Esophagus squamous epithelium (tissue), 5 donors: ENCODE measurements around the gene TRANK1. TPM values are rescaled to one million over a fixed set of nuclear protein-coding genes. Genes with fewer than 3 reads are reported as not detected.
"Not testable (repeated sequence)": the region's sequence is repeated elsewhere in the genome, so short reads cannot be mapped to it uniquely, and the experiment has no call there.

ENCODE experiments used
- DNase-seq: peaks from one replicate; lab custom pipeline; 2025; lab: John Stamatoyannopoulos, UW
- H3K27ac ChIP-seq, 4 donors: fragments of 200-600 bp; sonication (generic); one replicate each; pipeline ENCODE4 v1.5.1; 2016 to 2019; ENCODE audit warnings: mild to moderate bottlenecking in 1 of 4
- H3K27me3 ChIP-seq, 4 donors: fragments of 200-600 bp; sonication (generic); 1 replicate in 3 of 4; 2 replicates in 1 of 4; pipeline versions ENCODE4 v1.5.1 to v1.6.0; 2017 to 2021; ENCODE audit warnings: antibody characterized with exemption in 1 of 4
- H3K36me3 ChIP-seq, 3 donors: fragments of 200-600 bp; sonication (generic); one replicate each; pipeline ENCODE4 v1.5.1; 2016 to 2019
- H3K4me1 ChIP-seq, 3 donors: fragments of 200-600 bp; sonication (generic); one replicate each; pipeline ENCODE4 v1.5.1; 2017 to 2019
- H3K4me3 ChIP-seq, 4 donors: fragments of 200-600 bp; sonication (generic); 1 replicate in 3 of 4; 2 replicates in 1 of 4; pipeline ENCODE4 v1.5.1; 2016 to 2019; ENCODE audit warnings: mild to moderate bottlenecking in 2 of 4, moderate library complexity in 1 of 4
- H3K9me3 ChIP-seq, 3 donors: fragments of 200-600 bp; sonication (generic); one replicate each; pipeline ENCODE4 v1.5.1; 2016 to 2019
- POLR2A ChIP-seq, 4 donors: fragments of 450-650 bp; IDR thresholded peaks; one replicate each; pipeline ENCODE4 v1.6.1; 2017; ENCODE audit warnings: antibody characterized with exemption in 4 of 4, mild to moderate bottlenecking in 4 of 4, moderate library complexity in 3 of 4
- WGBS, 2 donors: methylation state at CpG; one replicate each; pipeline ENCODE4 v1.1.5; 2018; 5-methylcytosine and 5-hydroxymethylcytosine counted together
- intact Hi-C: fragments of 100-400 bp; cut with DNase I; formaldehyde crosslinking; loops from one replicate; pipeline ENCODE4 v1.15.0; 2022
- total RNA-seq, 4 donors: library from RNA; depleted of rRNA; stranded (reverse); fragments of >200 nt; gene quantifications; one replicate each; pipeline ENCODE4 v1.1.0, GENCODE V29; 2016
- TF ChIP-seq, protein P1 (sequence below), 6 experiments: fragments of 450-650 bp in 4 of 6; fragments of 200-600 bp in 2 of 6; sonication (generic) in 2 of 6; IDR thresholded peaks; one replicate each; pipeline ENCODE4 v1.5.1; 2016 to 2019; ENCODE audit warnings: antibody characterized with exemption in 6 of 6, mild to moderate bottlenecking in 4 of 6, moderate library complexity in 4 of 6
- donor health status: DM: yes; HTN: yes; CAD: no.

TRANK1 gene
- total RNA-seq, 4 donors from 2014 or later = 1.8 to 6.3 (median 3.7) TPM

DNA sequence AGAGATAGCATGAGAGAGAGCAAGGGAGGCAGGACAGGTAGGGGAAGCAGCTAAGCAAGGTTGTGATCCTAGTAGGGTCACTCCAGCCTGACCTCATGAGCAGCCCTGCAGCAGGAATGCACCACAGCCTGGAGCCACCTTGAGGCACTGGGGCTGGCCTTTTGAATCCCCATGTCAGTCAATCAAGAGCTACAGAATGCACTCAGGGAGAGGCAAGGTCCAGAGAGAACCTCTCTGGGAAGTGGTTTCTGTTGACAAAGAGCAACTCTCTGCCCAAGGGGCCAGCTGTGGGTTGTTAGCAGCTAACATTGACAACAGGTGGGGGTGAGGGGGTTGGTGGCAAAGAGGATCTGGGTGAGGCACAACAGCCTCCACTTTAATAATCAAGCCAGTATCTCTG lies 54.6 kb downstream of the TRANK1 start:
- no peak for TF ChIP-seq POLR2A (IDR thresholded peaks at IDR 0.05)
- TF ChIP-seq, protein P1, sequence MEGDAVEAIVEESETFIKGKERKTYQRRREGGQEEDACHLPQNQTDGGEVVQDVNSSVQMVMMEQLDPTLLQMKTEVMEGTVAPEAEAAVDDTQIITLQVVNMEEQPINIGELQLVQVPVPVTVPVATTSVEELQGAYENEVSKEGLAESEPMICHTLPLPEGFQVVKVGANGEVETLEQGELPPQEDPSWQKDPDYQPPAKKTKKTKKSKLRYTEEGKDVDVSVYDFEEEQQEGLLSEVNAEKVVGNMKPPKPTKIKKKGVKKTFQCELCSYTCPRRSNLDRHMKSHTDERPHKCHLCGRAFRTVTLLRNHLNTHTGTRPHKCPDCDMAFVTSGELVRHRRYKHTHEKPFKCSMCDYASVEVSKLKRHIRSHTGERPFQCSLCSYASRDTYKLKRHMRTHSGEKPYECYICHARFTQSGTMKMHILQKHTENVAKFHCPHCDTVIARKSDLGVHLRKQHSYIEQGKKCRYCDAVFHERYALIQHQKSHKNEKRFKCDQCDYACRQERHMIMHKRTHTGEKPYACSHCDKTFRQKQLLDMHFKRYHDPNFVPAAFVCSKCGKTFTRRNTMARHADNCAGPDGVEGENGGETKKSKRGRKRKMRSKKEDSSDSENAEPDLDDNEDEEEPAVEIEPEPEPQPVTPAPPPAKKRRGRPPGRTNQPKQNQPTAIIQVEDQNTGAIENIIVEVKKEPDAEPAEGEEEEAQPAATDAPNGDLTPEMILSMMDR (IDR thresholded peaks at IDR 0.05) = no peak
- Histone ChIP-seq H3K9me3 (no peaks in the 10 kb centered on the region), H3K27me3 (no peaks in the 10 kb centered on the region), H3K4me3 (no peak overlapping the region), H3K27ac (no peak overlapping the region), H3K36me3 (peaks cover 0 to 58% (median 3%) of the 10 kb centered on the region in 3 donors), H3K4me1 (peaks cover 0 to 14% (median 0%) of the 10 kb centered on the region in 3 donors)
- DNase-seq = no peak
- intact Hi-C loops = no loop called here

- Histone ChIP-seq H3K4me1 (no peaks in the 10 kb centered on the region), H3K4me3 (no peak overlapping the region), H3K27me3 (no peaks in the 10 kb centered on the region), H3K36me3 (peaks cover 0 to 10% (median 0%) of the 10 kb centered on the region in 3 donors), H3K9me3 (no peaks in the 10 kb centered on the region), H3K27ac (no peak overlapping the region)
- DNase-seq = no peak
- WGBS, 2 donors = 83 to 94% methylated on average over 4 of the region's 4 CpGs
- TF ChIP-seq, protein P1 (IDR thresholded peaks at IDR 0.05) = no peak
- no peak for TF ChIP-seq POLR2A (IDR thresholded peaks at IDR 0.05)
- intact Hi-C loops = no loop called here
Observed at GRCh38 chr3:36881735-36882134, 63.1 kb downstream of the TRANK1 start.

DNA sequence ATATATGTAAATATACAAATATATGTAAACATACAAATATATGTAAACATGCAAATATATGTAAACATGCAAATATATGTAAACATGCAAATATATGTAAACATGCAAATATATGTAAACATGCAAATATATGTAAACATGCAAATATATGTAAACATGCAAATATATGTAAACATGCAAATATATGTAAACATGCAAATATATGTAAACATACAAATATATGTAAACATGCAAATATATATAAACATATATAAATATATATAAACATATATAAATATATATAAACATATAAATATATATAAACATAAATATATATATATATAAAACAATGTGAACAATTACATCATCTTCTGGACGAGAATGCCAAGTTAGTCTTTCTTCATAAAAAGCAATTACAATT lies 65.0 kb downstream of the TRANK1 start:
- H3K4me1 ChIP-seq, H3K27me3 ChIP-seq, H3K9me3 ChIP-seq, H3K4me3 ChIP-seq, DNase-seq, H3K27ac ChIP-seq, intact Hi-C loops, H3K36me3 ChIP-seq: not testable (repeated sequence)
- 89 to 100% methylated on average over 1 of the region's 1 CpG for WGBS, 2 donors

- DNase-seq = no peak
- intact Hi-C loops = no loop called here
- 85 to 86% methylated on average over 7 to 9 of the region's 9 CpGs for WGBS, 2 donors
- Histone ChIP-seq H3K4me3 (no peak overlapping the region), H3K9me3 (no peaks in the 10 kb centered on the region), H3K27me3 (no peaks in the 10 kb centered on the region), H3K4me1 (no peaks in the 10 kb centered on the region), H3K27ac (no peak overlapping the region), H3K36me3 (no peaks in the 10 kb centered on the region)
- no peak for TF ChIP-seq POLR2A (IDR thresholded peaks at IDR 0.05)
- TF ChIP-seq, protein P1 (IDR thresholded peaks at IDR 0.05) = no peak
Observed at GRCh38 chr3:36877930-36878685, 66.7 kb downstream of the TRANK1 start.

- DNase-seq = no peak
- no peaks in the 10 kb centered on the region for H3K36me3 ChIP-seq
- H3K27ac ChIP-seq = peak overlapping the region in 1 of 4 donors; percentile 43
- intact Hi-C loops = no loop called here
- H3K4me3 ChIP-seq = no peak overlapping the region
- TF ChIP-seq, protein P1 (IDR thresholded peaks at IDR 0.05) = no peak
- no peak for TF ChIP-seq POLR2A (IDR thresholded peaks at IDR 0.05)
- H3K27me3 ChIP-seq = no peaks in the 10 kb centered on the region
- H3K4me1 ChIP-seq = no peaks in the 10 kb centered on the region
- no peaks in the 10 kb centered on the region for H3K9me3 ChIP-seq
- 70 to 73% methylated on average over 6 to 7 of the region's 7 CpGs for WGBS, 2 donors
Observed at GRCh38 chr3:36876181-36876936, 68.5 kb downstream of the TRANK1 start.
